Coronary artery (tissue), 2 donors: ENCODE results near the gene NXPE4.

Experiments
- DNase-seq: peaks from one replicate; pipeline ENCODE4 v3.0.0-alpha.2; 2017; ENCODE audit warnings: low spot score
- H3K27ac ChIP-seq, 2 donors: fragments of 200-600 bp; sonication (generic); one replicate each; pipeline ENCODE4 v1.5.1; 2016 to 2019
- H3K4me3 ChIP-seq: fragments of 200-600 bp; sonication (generic); 2 replicates; pipeline ENCODE4 v1.5.1; 2016; ENCODE audit warnings: mild to moderate bottlenecking, moderate library complexity
- TF ChIP-seq, protein P1 (sequence below): fragments of 200-600 bp; sonication (generic); IDR thresholded peaks from one replicate; pipeline ENCODE4 v1.5.1; 2019; ENCODE audit warnings: antibody characterized with exemption

Gene NXPE4

DNA sequence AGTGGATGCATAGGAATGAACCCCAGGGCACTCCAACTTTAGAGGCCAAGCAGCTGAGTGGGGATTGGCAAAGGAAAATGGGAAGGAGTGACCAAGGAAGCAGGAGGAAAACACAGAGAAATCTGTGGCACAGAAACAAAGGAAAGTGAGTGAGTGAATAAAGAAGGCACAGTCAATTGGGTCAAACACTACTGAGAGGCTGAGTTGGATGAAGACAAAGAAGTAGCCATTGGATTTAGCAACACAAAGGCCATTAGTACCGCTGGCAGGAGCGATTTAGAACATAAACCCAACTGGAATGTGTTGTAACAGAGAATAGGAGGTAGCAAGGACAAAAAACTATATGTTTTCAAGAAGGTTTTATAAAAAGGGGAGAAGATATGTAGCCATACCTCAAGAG lies 29.3 kb downstream of the NXPE4 start:
- Histone ChIP-seq H3K4me3 (no peak overlapping the region), H3K27ac (no peak overlapping the region)
- TF ChIP-seq, protein P1, sequence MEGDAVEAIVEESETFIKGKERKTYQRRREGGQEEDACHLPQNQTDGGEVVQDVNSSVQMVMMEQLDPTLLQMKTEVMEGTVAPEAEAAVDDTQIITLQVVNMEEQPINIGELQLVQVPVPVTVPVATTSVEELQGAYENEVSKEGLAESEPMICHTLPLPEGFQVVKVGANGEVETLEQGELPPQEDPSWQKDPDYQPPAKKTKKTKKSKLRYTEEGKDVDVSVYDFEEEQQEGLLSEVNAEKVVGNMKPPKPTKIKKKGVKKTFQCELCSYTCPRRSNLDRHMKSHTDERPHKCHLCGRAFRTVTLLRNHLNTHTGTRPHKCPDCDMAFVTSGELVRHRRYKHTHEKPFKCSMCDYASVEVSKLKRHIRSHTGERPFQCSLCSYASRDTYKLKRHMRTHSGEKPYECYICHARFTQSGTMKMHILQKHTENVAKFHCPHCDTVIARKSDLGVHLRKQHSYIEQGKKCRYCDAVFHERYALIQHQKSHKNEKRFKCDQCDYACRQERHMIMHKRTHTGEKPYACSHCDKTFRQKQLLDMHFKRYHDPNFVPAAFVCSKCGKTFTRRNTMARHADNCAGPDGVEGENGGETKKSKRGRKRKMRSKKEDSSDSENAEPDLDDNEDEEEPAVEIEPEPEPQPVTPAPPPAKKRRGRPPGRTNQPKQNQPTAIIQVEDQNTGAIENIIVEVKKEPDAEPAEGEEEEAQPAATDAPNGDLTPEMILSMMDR = no peak
- DNase-seq = no peak

DNA sequence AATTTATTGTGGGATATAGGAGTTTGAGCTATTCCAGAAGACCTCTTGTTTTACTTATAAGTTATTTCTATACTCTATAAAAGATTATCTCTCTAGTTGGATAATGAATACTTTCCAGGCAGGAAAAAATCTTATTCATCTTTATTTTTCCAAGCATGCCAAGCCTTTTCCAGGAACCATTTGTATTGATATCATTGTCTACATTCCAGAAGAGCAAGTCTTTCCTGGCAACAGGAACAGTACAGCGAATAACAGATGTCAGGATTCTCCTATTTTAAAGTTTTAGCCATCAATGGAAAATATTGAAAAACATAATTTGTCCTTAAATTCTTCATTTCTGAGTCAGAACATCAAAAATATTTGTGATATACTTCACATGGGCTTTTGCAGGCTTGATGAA lies 30.8 kb downstream of the NXPE4 start:
- TF ChIP-seq, protein P1 = no peak
- DNase-seq = no peak
- no peak overlapping the region for H3K4me3 ChIP-seq
- no peak overlapping the region for H3K27ac ChIP-seq

DNA sequence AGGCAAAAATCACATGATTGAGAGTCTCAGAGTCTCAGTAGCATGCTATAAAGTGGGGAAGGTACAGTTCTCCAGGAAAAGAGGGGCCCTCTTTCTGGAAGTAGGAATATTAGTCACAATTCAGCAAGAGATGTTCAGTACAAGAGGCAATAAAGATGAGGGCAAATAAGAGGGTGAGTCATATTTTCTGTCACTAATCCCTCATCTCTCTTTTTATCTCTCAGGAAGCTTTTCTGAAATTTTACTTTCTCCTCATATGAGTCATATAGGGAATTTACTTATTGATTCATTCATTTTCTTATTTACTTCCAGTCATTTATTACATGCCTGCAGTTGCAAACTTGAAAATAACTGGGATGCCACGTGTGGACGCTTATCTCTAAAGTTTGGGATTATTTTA lies 32.5 kb downstream of the NXPE4 start:
- H3K27ac ChIP-seq = no peak overlapping the region
- no peak overlapping the region for H3K4me3 ChIP-seq
- TF ChIP-seq, protein P1 = no peak
- DNase-seq = no peak

DNA sequence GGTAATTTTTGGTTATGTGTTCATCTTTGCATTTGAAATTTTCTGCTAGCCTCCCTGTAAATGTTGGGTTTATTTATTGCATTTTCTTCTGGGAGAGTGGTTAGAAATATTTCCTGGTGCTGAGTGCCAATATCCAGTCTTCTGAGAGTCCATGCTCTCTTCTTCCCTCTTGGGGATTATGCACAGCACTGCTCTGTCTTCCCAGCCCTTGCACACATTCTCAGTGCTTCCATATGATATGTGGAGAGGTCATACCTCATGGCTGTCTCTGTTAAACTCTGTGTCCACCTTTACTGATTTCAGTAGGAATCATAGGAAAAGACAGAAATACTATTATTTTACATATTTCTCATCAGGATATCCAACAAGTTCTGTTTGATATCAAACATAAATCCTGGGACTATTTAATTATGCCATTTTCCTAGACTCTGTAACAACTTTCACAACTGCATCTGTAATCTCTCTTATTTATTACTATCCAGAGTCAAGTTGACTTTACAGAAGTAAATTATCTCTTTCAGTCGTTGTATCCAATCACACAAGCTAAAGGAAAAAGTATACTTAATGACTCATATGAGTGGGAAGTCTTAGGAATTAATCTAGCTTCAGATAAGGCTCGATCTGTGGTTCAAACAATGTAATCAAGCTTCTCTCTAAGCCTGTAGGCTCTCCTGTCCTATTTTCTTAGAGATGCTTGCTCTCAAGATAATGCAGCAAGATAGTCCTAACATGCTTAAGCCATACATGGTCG lies 33.2 kb downstream of the NXPE4 start:
- DNase-seq = no peak
- TF ChIP-seq, protein P1 = no peak
- H3K27ac ChIP-seq = no peak overlapping the region
- no peak overlapping the region for H3K4me3 ChIP-seq

DNA sequence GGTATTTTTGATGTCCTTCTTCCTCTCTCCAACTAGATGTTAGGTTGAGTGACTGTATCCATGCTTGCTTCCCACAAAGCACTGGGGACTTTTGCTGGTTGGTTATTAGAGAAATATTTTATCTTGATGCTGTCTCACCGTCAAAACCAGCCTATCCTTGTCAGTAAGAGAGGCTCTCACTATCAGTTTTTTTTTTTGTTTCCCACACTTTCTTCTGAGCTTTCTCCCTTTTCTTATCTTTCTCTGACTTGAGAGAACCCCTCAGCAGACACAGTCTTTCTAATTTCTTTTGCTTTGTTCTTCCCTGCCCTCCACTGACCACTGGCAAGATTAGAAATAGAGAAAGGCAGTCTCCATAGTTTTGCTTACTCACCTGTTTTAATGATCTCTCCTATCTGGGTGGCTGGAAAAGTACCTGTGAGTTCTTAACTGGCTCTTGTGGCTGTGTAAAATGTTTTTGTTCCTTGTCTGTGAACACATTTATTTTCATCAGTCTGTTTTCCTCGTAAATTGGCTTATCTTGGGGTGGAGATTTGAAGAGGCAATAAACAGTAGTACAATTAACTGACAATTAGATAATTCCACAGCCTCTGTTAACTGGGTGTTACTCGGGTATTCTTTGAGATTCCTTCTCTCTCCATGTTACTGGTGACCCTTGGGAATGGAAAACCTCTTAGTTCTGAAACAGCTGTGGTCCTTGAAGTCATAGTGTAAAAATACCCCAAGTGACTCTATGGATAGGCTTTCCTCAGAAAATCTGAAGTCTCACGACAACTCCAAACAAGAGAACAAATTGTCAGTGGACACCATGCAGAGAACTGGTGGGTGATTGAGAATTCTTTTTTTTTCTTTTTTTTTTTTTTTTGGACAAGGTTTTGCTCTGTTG lies 35.9 kb downstream of the NXPE4 start, which contains the start of gene NXPE1:
Gene NXPE1, minus strand, starts transcription at position 457 of the 886 bp plus-strand sequence. CDS start 8,680 bp downstream, outside the sequence.
- TF ChIP-seq, protein P1 = no peak
- H3K4me3 ChIP-seq = no peak within 1 kb of the TSS
- H3K27ac ChIP-seq = no peak within 1 kb of the TSS
- no peak for DNase-seq

DNA sequence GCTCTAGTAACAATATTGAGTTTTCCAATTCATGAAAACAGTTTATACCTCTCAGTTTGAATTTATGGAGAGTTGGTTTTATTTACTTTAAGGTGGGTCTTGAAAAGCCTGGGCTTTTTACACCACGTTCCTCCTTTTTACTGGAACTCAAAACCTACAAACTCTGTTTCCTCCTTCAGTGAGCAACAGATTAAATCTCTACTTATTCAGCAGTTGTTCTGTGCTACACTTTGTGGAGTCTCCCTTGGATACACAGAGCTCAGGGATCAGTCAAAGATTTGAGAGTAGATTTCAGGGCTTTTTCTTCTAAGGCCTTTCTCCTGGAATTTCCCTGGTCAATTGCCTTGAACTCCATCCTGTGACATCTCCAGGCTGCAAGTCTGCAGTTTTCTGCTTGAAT lies 39.5 kb downstream of the NXPE4 start:
- Histone ChIP-seq H3K27ac (no peak overlapping the region), H3K4me3 (no peak overlapping the region)
- TF ChIP-seq, protein P1 = no peak
- no peak for DNase-seq
